ENCODE results near the gene GALNT17.

The GALNT17 gene

GRCh38 chr7:71135116-71135515 is 3.2 kb downstream of the GALNT17 start:
- H3K4me3 ChIP-seq (ENCODE audit: low read depth, low read length), result no peak overlapping the region
- CTCF ChIA-PET, result no interaction called here
- no peak for TF ChIP-seq CTCF (IDR thresholded peaks at IDR 0.05; ENCODE audit: insufficient read depth, low read length, missing control alignments)
- no peak for DNase-seq (ENCODE audit: low read depth, low spot score)
- POLR2A ChIA-PET, result no interaction called here

- CTCF ChIA-PET, result no interaction called here
- no peak for TF ChIP-seq CTCF (IDR thresholded peaks at IDR 0.05; ENCODE audit: insufficient read depth, low read length, missing control alignments)
- DNase-seq (ENCODE audit: low read depth, low spot score), result no peak
- POLR2A ChIA-PET, result no interaction called here
- no peak overlapping the region for H3K4me3 ChIP-seq (ENCODE audit: low read depth, low read length)
These were observed 3.7 kb downstream of the GALNT17 start for GRCh38 chr7:71135663-71136062.

- ChIA-PET CTCF (no interaction called here), POLR2A (no interaction called here)
- H3K4me3 ChIP-seq (ENCODE audit: low read depth, low read length), result no peak overlapping the region
- no peak for DNase-seq (ENCODE audit: low read depth, low spot score)
- no peak for TF ChIP-seq CTCF (IDR thresholded peaks at IDR 0.05; ENCODE audit: insufficient read depth, low read length, missing control alignments)
These were observed 5.5 kb downstream of the GALNT17 start for GRCh38 chr7:71137479-71137878.

- ChIA-PET CTCF (no interaction called here), POLR2A (no interaction called here)
- DNase-seq (ENCODE audit: low read depth, low spot score), result no peak
- H3K4me3 ChIP-seq (ENCODE audit: low read depth, low read length), result no peak overlapping the region
- TF ChIP-seq CTCF (IDR thresholded peaks at IDR 0.05; ENCODE audit: insufficient read depth, low read length, missing control alignments), result no peak
These were observed 8.3 kb downstream of the GALNT17 start for GRCh38 chr7:71140264-71140663.

- ChIA-PET POLR2A (no interaction called here), CTCF (no interaction called here)
- TF ChIP-seq CTCF (IDR thresholded peaks at IDR 0.05; ENCODE audit: insufficient read depth, low read length, missing control alignments), result no peak
- DNase-seq (ENCODE audit: low read depth, low spot score), result no peak
- H3K4me3 ChIP-seq (ENCODE audit: low read depth, low read length), result no peak overlapping the region
These were observed 13.0 kb downstream of the GALNT17 start for GRCh38 chr7:71144963-71145362.

GRCh38 chr7:71145906-71146901 is 14.3 kb downstream of the GALNT17 start:
- H3K4me3 ChIP-seq (ENCODE audit: low read depth, low read length), result no peak overlapping the region
- POLR2A ChIA-PET, result no interaction called here
- no peak for TF ChIP-seq CTCF (IDR thresholded peaks at IDR 0.05; ENCODE audit: insufficient read depth, low read length, missing control alignments)
- CTCF ChIA-PET, result no interaction called here
- no peak for DNase-seq (ENCODE audit: low read depth, low spot score)
